HEK293 (cell line): ENCODE data around the gene GALNT2.

Experiments
- CTCF ChIA-PET: fragments of 350-600 bp; formaldehyde crosslinking; extraction: SDS; loops from one replicate; lab custom pipeline; 2021; ENCODE audit warnings: antibody characterized with exemption; lab: Yijun Ruan, JAX
- POLR2A ChIA-PET: fragments of 300-600 bp; formaldehyde crosslinking; extraction: SDS; loops from one replicate; lab custom pipeline; 2020; ENCODE audit warnings: antibody characterized with exemption, inconsistent platforms; lab: Yijun Ruan, JAX
- H3K27ac ChIP-seq: fragments of 200-500 bp; sonication (Bioruptor generic); 2 replicates; pipeline ENCODE4 v1.5.1; 2014; ENCODE audit warnings: low read depth, low read length, control low read depth, inconsistent platforms; ENCODE audit errors: extremely low read depth
- H3K36me3 ChIP-seq, 2 experiments: fragments of 200-500 bp in 1 of 2; sonication (Bioruptor generic) in 1 of 2; 1 replicate in 1 of 2; 2 replicates in 1 of 2; pipeline ENCODE4 v1.5.1; 2014 to 2017; ENCODE audit warnings: inconsistent platforms in 2 of 2, low read length in 2 of 2; ENCODE audit not compliant: control insufficient read depth in 2 of 2, insufficient read depth in 1 of 2
- H3K4me1 ChIP-seq: fragments of 200-500 bp; sonication (Bioruptor generic); 2 replicates; pipeline ENCODE4 v1.5.1; 2014; ENCODE audit warnings: mild to moderate bottlenecking, low read length, inconsistent platforms; ENCODE audit not compliant: control insufficient read depth, insufficient read depth
- H3K4me3 ChIP-seq: 2 replicates; pipeline ENCODE4 v1.5.1; 2011; ENCODE audit warnings: low read depth, mild to moderate bottlenecking, control low read depth, low read length, moderate library complexity
- H3K9me3 ChIP-seq: fragments of 200-500 bp; sonication (Bioruptor generic); 2 replicates; pipeline ENCODE4 v1.5.1; 2014; ENCODE audit warnings: low read depth, low read length, inconsistent platforms; ENCODE audit not compliant: control insufficient read depth, insufficient read depth
- PATZ1 ChIP-seq: fragments of 450-650 bp; formaldehyde crosslinking; IDR thresholded peaks from 2 replicates; pipeline ENCODE4 v1.5.1; 2016; ENCODE audit warnings: missing biosample characterization, missing genetic modification characterization
- ZBTB17 ChIP-seq: fragments of 450-650 bp; formaldehyde crosslinking; IDR thresholded peaks from 2 replicates; pipeline ENCODE4 v1.5.1; 2016; ENCODE audit warnings: missing biosample characterization, missing genetic modification characterization
- ZBTB48 ChIP-seq: fragments of 450-650 bp; formaldehyde crosslinking; IDR thresholded peaks from 2 replicates; pipeline ENCODE4 v1.5.1; 2016; ENCODE audit warnings: missing biosample characterization, missing genetic modification characterization
- ZNF10 ChIP-seq: fragments of 450-650 bp; formaldehyde crosslinking; IDR thresholded peaks from 2 replicates; pipeline ENCODE4 v1.5.1; 2017; ENCODE audit warnings: missing biosample characterization, missing genetic modification characterization
- ZNF146 ChIP-seq: fragments of 450-650 bp; formaldehyde crosslinking; IDR thresholded peaks from 2 replicates; pipeline ENCODE4 v1.5.1; 2016; ENCODE audit warnings: missing biosample characterization, missing genetic modification characterization
- ZNF175 ChIP-seq: fragments of 450-650 bp; formaldehyde crosslinking; IDR thresholded peaks from 2 replicates; pipeline ENCODE4 v1.5.1; 2016; ENCODE audit warnings: missing biosample characterization, missing genetic modification characterization
- ZNF391 ChIP-seq: fragments of 450-650 bp; formaldehyde crosslinking; IDR thresholded peaks from 2 replicates; pipeline ENCODE4 v1.5.1; 2016; ENCODE audit warnings: low read depth, missing biosample characterization, missing genetic modification characterization, borderline replicate concordance
- ZNF488 ChIP-seq: fragments of 450-650 bp; formaldehyde crosslinking; IDR thresholded peaks from 2 replicates; pipeline ENCODE4 v1.5.1; 2016; ENCODE audit warnings: missing biosample characterization, missing genetic modification characterization
- ZNF510 ChIP-seq: fragments of 450-650 bp; formaldehyde crosslinking; IDR thresholded peaks from 2 replicates; pipeline ENCODE4 v1.5.1; 2018; ENCODE audit warnings: mild to moderate bottlenecking, missing genetic modification characterization, missing biosample characterization; ENCODE audit not compliant: insufficient replicate concordance
- ZNF530 ChIP-seq: fragments of 450-650 bp; formaldehyde crosslinking; IDR thresholded peaks from 2 replicates; pipeline ENCODE4 v1.5.1; 2016; ENCODE audit warnings: low read depth, missing biosample characterization, missing genetic modification characterization
- ZNF548 ChIP-seq: fragments of 450-650 bp; formaldehyde crosslinking; IDR thresholded peaks from 2 replicates; pipeline ENCODE4 v1.5.1; 2016; ENCODE audit warnings: missing biosample characterization, missing genetic modification characterization
- ZNF658 ChIP-seq: fragments of 450-650 bp; formaldehyde crosslinking; IDR thresholded peaks from 2 replicates; pipeline ENCODE4; 2016; ENCODE audit warnings: missing biosample characterization, missing genetic modification characterization
- ZNF670 ChIP-seq: fragments of 450-650 bp; formaldehyde crosslinking; IDR thresholded peaks from 2 replicates; pipeline ENCODE4 v1.5.1; 2016; ENCODE audit warnings: missing biosample characterization, missing genetic modification characterization, low read depth
- ZNF843 ChIP-seq: fragments of 450-650 bp; formaldehyde crosslinking; IDR thresholded peaks from 2 replicates; pipeline ENCODE4 v1.5.1; 2016; ENCODE audit warnings: missing biosample characterization, missing genetic modification characterization
- TF ChIP-seq, protein P1 (sequence below): fragments of 450-650 bp; formaldehyde crosslinking; IDR thresholded peaks from 2 replicates; pipeline ENCODE4 v1.5.1; 2016; ENCODE audit warnings: missing biosample characterization, missing genetic modification characterization
- TF ChIP-seq, protein P2 (sequence below): fragments of 450-650 bp; formaldehyde crosslinking; IDR thresholded peaks from 2 replicates; pipeline ENCODE4 v1.5.1; 2016; ENCODE audit warnings: missing biosample characterization, missing genetic modification characterization

GALNT2 gene

DNA sequence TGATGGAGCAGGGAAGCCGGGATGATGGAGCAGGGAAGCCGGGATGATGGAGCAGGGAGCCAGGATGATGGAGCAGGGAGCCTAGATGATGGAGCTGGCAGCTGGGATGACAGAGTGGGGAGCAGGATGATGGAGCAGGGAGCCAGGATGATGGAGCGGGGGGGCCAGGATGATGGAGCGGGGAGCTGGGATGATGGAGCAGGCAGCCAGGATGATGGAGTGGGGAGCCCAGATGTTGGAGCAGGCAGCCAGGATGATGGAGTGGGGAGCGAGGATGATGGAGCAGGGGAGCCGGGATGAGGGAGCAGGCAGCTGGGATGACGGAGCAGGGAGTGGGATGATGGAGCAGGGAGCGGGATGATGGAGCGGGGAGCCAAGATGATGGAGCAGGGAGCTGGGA is 16.0 kb downstream of the GALNT2 start (continued):
- TF ChIP-seq PATZ1 (no peak; the same call in 1 of the 2 replicates), ZBTB48 (tag by site-specific recombination) (0 out of 2 replicates have a peak, but pooled peaks have one; percentile 28), ZNF658 (tag by site-specific recombination) (0 out of 2 replicates have a peak, but pooled peaks have one; percentile 82), ZNF175 (tag by site-specific recombination) (0 out of 2 replicates have a peak, but pooled peaks have one; percentile 44), ZNF530 (tag by site-specific recombination) (no peak), ZBTB17 (tag by site-specific recombination) (peak; percentile 62), ZNF548 (tag by site-specific recombination) (peak; percentile 39; the same call in 1 of the 2 replicates), ZNF843 (tag by site-specific recombination) (peak; percentile 36; the same call in 1 of the 2 replicates), ZNF488 (tag by site-specific recombination) (0 out of 2 replicates have a peak, but pooled peaks have one; percentile 35), ZNF391 (peak; percentile 65; the same call in 1 of the 2 replicates), ZNF146 (peak; percentile 41; the same call in 1 of the 2 replicates)
- TF ChIP-seq, protein P1, sequence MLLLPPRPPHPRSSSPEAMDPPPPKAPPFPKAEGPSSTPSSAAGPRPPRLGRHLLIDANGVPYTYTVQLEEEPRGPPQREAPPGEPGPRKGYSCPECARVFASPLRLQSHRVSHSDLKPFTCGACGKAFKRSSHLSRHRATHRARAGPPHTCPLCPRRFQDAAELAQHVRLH (tag by site-specific recombination) = peak; percentile 74; the same call in 1 of the 2 replicates
- TF ChIP-seq, protein P2, sequence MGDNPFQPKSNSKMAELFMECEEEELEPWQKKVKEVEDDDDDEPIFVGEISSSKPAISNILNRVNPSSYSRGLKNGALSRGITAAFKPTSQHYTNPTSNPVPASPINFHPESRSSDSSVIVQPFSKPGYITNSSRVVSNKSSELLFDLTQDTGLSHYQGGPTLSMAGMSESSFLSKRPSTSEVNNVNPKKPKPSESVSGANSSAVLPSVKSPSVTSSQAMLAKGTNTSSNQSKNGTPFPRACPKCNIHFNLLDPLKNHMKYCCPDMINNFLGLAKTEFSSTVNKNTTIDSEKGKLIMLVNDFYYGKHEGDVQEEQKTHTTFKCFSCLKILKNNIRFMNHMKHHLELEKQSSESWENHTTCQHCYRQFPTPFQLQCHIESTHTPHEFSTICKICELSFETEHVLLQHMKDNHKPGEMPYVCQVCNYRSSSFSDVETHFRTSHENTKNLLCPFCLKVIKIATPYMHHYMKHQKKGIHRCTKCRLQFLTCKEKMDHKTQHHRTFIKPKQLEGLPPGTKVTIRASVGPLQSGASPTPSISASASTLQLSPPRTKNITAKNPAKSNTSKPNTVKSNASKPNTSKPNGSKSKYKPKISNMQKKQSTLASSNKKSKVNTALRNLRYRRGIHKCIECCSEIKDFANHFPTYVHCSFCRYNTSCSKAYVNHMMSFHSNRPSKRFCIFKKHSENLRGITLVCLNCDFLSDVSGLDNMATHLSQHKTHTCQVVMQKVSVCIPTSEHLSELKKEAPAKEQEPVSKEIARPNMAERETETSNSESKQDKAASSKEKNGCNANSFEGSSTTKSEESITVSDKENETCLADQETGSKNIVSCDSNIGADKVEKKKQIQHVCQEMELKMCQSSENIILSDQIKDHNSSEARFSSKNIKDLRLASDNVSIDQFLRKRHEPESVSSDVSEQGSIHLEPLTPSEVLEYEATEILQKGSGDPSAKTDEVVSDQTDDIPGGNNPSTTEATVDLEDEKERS = peak; percentile 94

- no peaks in the 10 kb centered on the region for H3K9me3 ChIP-seq
- H3K27ac ChIP-seq = no peak overlapping the region
- H3K4me3 ChIP-seq = no peak overlapping the region
- ChIA-PET CTCF (interaction anchor here (1.3 to 1.9 kb wide), 2 partner anchors 14 to 423 kb away, joined by 5 read pairs; no protein-coding TSS in a partner anchor), POLR2A (interaction anchor here (0.8 to 1.9 kb wide), 3 partner anchors 15 to 459 kb away, joined by 4 to 9 read pairs (median 6); partner anchors contain the start of gene GALNT2)
- no peaks in the 10 kb centered on the region for H3K36me3 ChIP-seq
- H3K4me1 ChIP-seq = peaks cover 18% of the 10 kb centered on the region
- TF ChIP-seq ZNF510 = no peak
- no peak for TF ChIP-seq ZNF10 (tag by site-specific recombination)
- no peak for TF ChIP-seq ZNF670 (tag by site-specific recombination)
- TF ChIP-seq, protein P1 (tag by site-specific recombination) = no peak
Measured at GRCh38 chr1:230083746-230084407, 16.8 kb downstream of the GALNT2 start.
